ENCODE results near the gene MED17.
A peak's percentile ranks its signal among the peaks of the same experiment; 100 is the strongest.

- TF ChIP-seq EP300 (IDR thresholded peaks at IDR 0.05) (no peak), CTCF (IDR thresholded peaks at IDR 0.05) (peak in 2 of 3 donors; percentile 6 to 9)
Observed at GRCh38 chr11:93741094-93741881, 42.8 kb upstream of the MED17 start, which contains the start of the genes C11orf54 and TAF1D.
